ENCODE measurements around the gene RASGEF1B.

DNA sequence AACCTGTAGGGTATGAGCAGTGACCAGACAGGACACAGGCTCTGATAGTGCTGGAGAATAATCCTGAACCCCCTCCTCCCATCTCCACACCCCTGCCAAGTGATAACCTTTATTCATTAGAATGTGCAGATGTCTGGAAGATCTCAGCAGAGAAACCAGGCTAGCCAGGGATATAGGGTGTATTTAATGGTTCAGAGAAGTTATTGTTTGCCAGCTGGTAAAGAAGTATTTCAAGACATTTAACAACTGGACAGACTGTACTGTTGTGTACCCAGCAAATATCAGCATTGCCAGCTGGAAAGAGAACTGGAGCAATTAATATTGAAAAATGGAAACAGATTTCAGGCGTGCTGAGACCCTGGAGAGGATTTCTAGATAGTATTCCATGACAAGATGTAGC is 94.5 kb downstream of the RASGEF1B start:
- no peak for TF ChIP-seq POLR2AphosphoS2 (conservative IDR thresholded peaks at IDR 0.05; ENCODE audit: low read length)
- TF ChIP-seq, protein P1, sequence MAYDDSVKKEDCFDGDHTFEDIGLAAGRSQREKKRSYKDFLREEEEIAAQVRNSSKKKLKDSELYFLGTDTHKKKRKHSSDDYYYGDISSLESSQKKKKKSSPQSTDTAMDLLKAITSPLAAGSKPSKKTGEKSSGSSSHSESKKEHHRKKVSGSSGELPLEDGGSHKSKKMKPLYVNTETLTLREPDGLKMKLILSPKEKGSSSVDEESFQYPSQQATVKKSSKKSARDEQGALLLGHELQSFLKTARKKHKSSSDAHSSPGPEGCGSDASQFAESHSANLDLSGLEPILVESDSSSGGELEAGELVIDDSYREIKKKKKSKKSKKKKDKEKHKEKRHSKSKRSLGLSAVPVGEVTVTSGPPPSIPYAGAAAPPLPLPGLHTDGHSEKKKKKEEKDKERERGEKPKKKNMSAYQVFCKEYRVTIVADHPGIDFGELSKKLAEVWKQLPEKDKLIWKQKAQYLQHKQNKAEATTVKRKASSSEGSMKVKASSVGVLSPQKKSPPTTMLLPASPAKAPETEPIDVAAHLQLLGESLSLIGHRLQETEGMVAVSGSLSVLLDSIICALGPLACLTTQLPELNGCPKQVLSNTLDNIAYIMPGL (CRISPR knock-in tag; IDR thresholded peaks at IDR 0.05; ENCODE audit: borderline replicate concordance), result no peak
- TF ChIP-seq POLR2A (IDR thresholded peaks at IDR 0.05; ENCODE audit: low read length), result no peak
- no peak for TF ChIP-seq CEBPB (IDR thresholded peaks at IDR 0.05)
- no peak for TF ChIP-seq NPAS2 (CRISPR knock-in tag; IDR thresholded peaks at IDR 0.05; ENCODE audit: borderline replicate concordance)
- TF ChIP-seq GATA3 (IDR thresholded peaks at IDR 0.05; ENCODE audit: borderline replicate concordance), result no peak
- no peak for TF ChIP-seq CTCF (IDR thresholded peaks at IDR 0.05)
- no peak for TF ChIP-seq RCOR1 (IDR thresholded peaks at IDR 0.05; ENCODE audit: low read depth, low read length)
- TF ChIP-seq RFX5 (IDR thresholded peaks at IDR 0.05), result no peak
- TF ChIP-seq ZC3H11A (IDR thresholded peaks at IDR 0.05), result no peak

Data from A549 (cell line).